Kasumi-1 (cell line): Measurements from ENCODE around the gene CLEC2L.

Experiments used
- DNase-seq, 2 experiments: peaks; one replicate each; lab custom pipeline; 2025; lab: John Stamatoyannopoulos, UW

Gene CLEC2L

GRCh38 chr7:139575338-139575680, 51.8 kb downstream of the CLEC2L start:
- DNase-seq, result no peak

GRCh38 chr7:139576179-139576973, 52.9 kb downstream of the CLEC2L start:
- DNase-seq, result no peak

GRCh38 chr7:139580435-139580834, 57.0 kb downstream of the CLEC2L start:
- DNase-seq, result no peak

GRCh38 chr7:139582130-139582650, 58.7 kb downstream of the CLEC2L start:
- no peak for DNase-seq

GRCh38 chr7:139582671-139583155, 59.2 kb downstream of the CLEC2L start:
- peak; percentile 71 to 74 for DNase-seq

- DNase-seq, result peak in 1 of 2 experiments; percentile 18
These were observed 60.5 kb downstream of the CLEC2L start for GRCh38 chr7:139583826-139584553.

- DNase-seq, result no peak
These were observed 61.6 kb downstream of the CLEC2L start for GRCh38 chr7:139585042-139585441.

- DNase-seq, result no peak
These were observed 62.8 kb downstream of the CLEC2L start for GRCh38 chr7:139586286-139586685.

- no peak for DNase-seq
These were observed 64.0 kb downstream of the CLEC2L start for GRCh38 chr7:139587535-139587934.

- peak; percentile 95 to 97 for DNase-seq
These were observed 65.1 kb downstream of the CLEC2L start for GRCh38 chr7:139588632-139589031.

- DNase-seq, result no peak
These were observed 66.0 kb downstream of the CLEC2L start for GRCh38 chr7:139589474-139589873.

- no peak for DNase-seq
These were observed 68.2 kb downstream of the CLEC2L start for GRCh38 chr7:139591550-139592195.

- no peak for DNase-seq
These were observed 69.4 kb downstream of the CLEC2L start for GRCh38 chr7:139592801-139593461.

- no peak for DNase-seq
These were observed 70.6 kb downstream of the CLEC2L start for GRCh38 chr7:139594090-139594489.
